ENCODE data around the gene FLAD1.

GRCh38 chr1:155012026-155012546, 28.9 kb downstream of the FLAD1 start:
- TF ChIP-seq CTCF (IDR thresholded peaks at IDR 0.05) (no peak), POLR2AphosphoS5 (IDR thresholded peaks at IDR 0.05; ENCODE audit: low read depth, low read length) (no peak)

Measured in Panc1 (cell line).